Pancreas (tissue), 10 donors: Measurements from ENCODE around the gene INTU. TPM values are rescaled to one million over a fixed set of nuclear protein-coding genes. Genes with fewer than 3 reads are reported as not detected.

Experiments
- ATAC-seq, 4 donors: fragments of 200-7000 bp; cut with Tn5 transposase; one replicate each; pipeline versions ENCODE4 v1.8.0 to v1.9.1; 2020; ENCODE audit warnings: mild to moderate bottlenecking in 4 of 4, moderate library complexity in 4 of 4
- DNase-seq, 6 donors: peaks; one replicate each; pipeline ENCODE4 v3.0.0-alpha.2; 2020
- FAIRE-seq: peaks from 2 replicates; lab custom pipeline; 2012; peaks lifted over from hg19 to GRCh38; lab: Jason Lieb, UNC
- H3K27ac ChIP-seq, 4 donors: fragments of 200-600 bp; sonication (generic); 1 replicate in 3 of 4; 2 replicates in 1 of 4; pipeline versions ENCODE4 v1.5.0 to v1.8.0; 2020
- H3K27me3 ChIP-seq, 4 donors: fragments of 200-600 bp; one replicate each; pipeline ENCODE4 v1.8.0; 2021
- H3K36me3 ChIP-seq, 3 donors: fragments of 200-600 bp; sonication (generic) in 1 of 3; one replicate each; pipeline versions ENCODE4 v1.5.0 to v1.8.0; 2020 to 2021
- H3K4me1 ChIP-seq, 3 donors: fragments of 200-600 bp; one replicate each; pipeline ENCODE4 v1.8.0; 2021
- H3K4me3 ChIP-seq, 4 donors: fragments of 200-600 bp; sonication (generic) in 2 of 4; one replicate each; pipeline versions ENCODE4 v1.5.0 to v1.8.0; 2020 to 2021
- H3K9me3 ChIP-seq, 4 donors: fragments of 200-600 bp; one replicate each; pipeline ENCODE4 v1.8.0; 2021
- CTCF ChIP-seq, 4 donors: fragments of 200-600 bp; sonication (generic) in 3 of 4; IDR thresholded peaks; one replicate each; pipeline versions ENCODE4 v1.5.0 to v1.8.0; 2021; ENCODE audit warnings: antibody characterized with exemption in 4 of 4
- WGBS, 2 donors: extraction: QIAGEN DNeasy Blood & Tissue Kit; methylation state at CpG; one replicate each; pipeline ENCODE4 v1.1.7; 2013; 5-methylcytosine and 5-hydroxymethylcytosine counted together
- intact Hi-C, 3 donors: fragments of 100-400 bp; cut with DNase I; formaldehyde crosslinking; loops; one replicate each; pipeline versions ENCODE4 v1.11.1 to v1.14.2; 2022
- polyA plus RNA-seq, 2 donors: library from polyadenylated mRNA; stranded (reverse); fragments of 200-250 nt; gene quantifications; one replicate each; pipeline ENCODE4 v1.2.3, GENCODE V29; 2013
- total RNA-seq, 6 donors: library from RNA; stranded (reverse); fragmentation: NEBNext Ultra II Directional in 4 of 6; extraction: Animal tissue kit (Norgen Biotek cat#: 25700) in 4 of 6; gene quantifications; one replicate each; pipeline versions ENCODE4 v1.2.1 to v1.2.4, GENCODE V29; 2021 to 2023
- donor health status: healthy with polysubstance abuse.
- donor health status: DM: no; HTN: no; CAD: no; lungs with moderate emphysema.
- donor health status: DM: no; HTN: no; CAD: no.
- donor health status: control.
- donor health status: control.
- donor health status: Bipolar disorder and iron deficiency.
- donor health status: DM: yes; HTN: yes; CAD: no.
- donor health status: DM: no; HTN: no; CAD: no.
- donor health status: DM: no; HTN: no; CAD: no.
- donor health status: DM: yes; HTN: yes; CAD: no.

The INTU gene
- total and polyA plus RNA-seq, 8 donors, result 1.7 to 8.1 (median 4.1) TPM

GRCh38 chr4:127698789-127699200 is 66.0 kb downstream of the INTU start:
- intact Hi-C loops, result no loop called here
- WGBS, 2 donors, result 96 to 97% methylated on average over 4 of the region's 4 CpGs
- Histone ChIP-seq H3K9me3 (no peaks in the 10 kb centered on the region), H3K27ac (no peak overlapping the region), H3K4me3 (no peak overlapping the region), H3K4me1 (no peaks in the 10 kb centered on the region), H3K27me3 (no peaks in the 10 kb centered on the region), H3K36me3 (no peaks in the 10 kb centered on the region)
- ATAC-seq (peak in 1 of 4 donors; percentile 27), FAIRE-seq (no peak), DNase-seq (no peak)
- no peak for TF ChIP-seq CTCF (IDR thresholded peaks at IDR 0.05)

GRCh38 chr4:127708985-127709384 is 76.2 kb downstream of the INTU start:
- Histone ChIP-seq H3K4me1 (no peaks in the 10 kb centered on the region), H3K36me3 (peaks cover 0 to 2% (median 0%) of the 10 kb centered on the region in 3 donors), H3K4me3 (no peak overlapping the region), H3K27ac (peak overlapping the region in 1 of 4 donors; percentile 8), H3K9me3 (no peaks in the 10 kb centered on the region), H3K27me3 (no peaks in the 10 kb centered on the region)
- no peak for TF ChIP-seq CTCF (IDR thresholded peaks at IDR 0.05)
- WGBS, 2 donors, result 41 to 42% methylated on average over 5 of the region's 5 CpGs
- peak in 2 of 6 donors; percentile 20 to 31 for DNase-seq
- intact Hi-C loops, result no loop called here
- peak; percentile 40 to 88 (median 82) for ATAC-seq
- FAIRE-seq, result no peak

GRCh38 chr4:127709456-127709855 is 76.7 kb downstream of the INTU start:
- intact Hi-C loops, result no loop called here
- ATAC-seq, result peak in 2 of 4 donors; percentile 20 to 34
- H3K27ac ChIP-seq, result peak overlapping the region in 1 of 4 donors; percentile 8

GRCh38 chr4:127730142-127730913 is 97.6 kb downstream of the INTU start, which contains the start of gene SLC25A31:
SLC25A31 (plus strand) TSS chr4:127730400; CDS start chr4:127730546, 146 bp downstream.
- FAIRE-seq (no peak), DNase-seq (peak in 1 of 6 donors; percentile 53), ATAC-seq (no peak)
- no peak for TF ChIP-seq CTCF (IDR thresholded peaks at IDR 0.05)
- Histone ChIP-seq H3K4me1 (no peaks in the 10 kb centered on the region), H3K4me3 (no peak within 1 kb of the TSS), H3K9me3 (no peaks in the 10 kb centered on the region), H3K36me3 (no peaks in the 10 kb centered on the region), H3K27me3 (no peaks in the 10 kb centered on the region), H3K27ac (no peak within 1 kb of the TSS)
- WGBS, 2 donors, result 89 to 92% methylated on average over 64 of the region's 64 CpGs
- intact Hi-C loops, result loop anchor here (5.0 to 10.0 kb wide), 3 partner anchors 123 to 128 kb away; no protein-coding TSS in a partner anchor

More at GRCh38 chr4:127709456-127709855, 76.7 kb downstream of the INTU start:
- Histone ChIP-seq H3K4me3 (no peak overlapping the region), H3K36me3 (peaks cover 0 to 2% (median 0%) of the 10 kb centered on the region in 3 donors), H3K9me3 (no peaks in the 10 kb centered on the region), H3K27me3 (no peaks in the 10 kb centered on the region), H3K4me1 (no peaks in the 10 kb centered on the region)
- FAIRE-seq, result no peak
- TF ChIP-seq CTCF (IDR thresholded peaks at IDR 0.05), result no peak
- WGBS, 2 donors, result 62 to 63% methylated on average over 3 of the region's 3 CpGs
- DNase-seq, result no peak

GRCh38 chr4:127731406-127731805 is 98.6 kb downstream of the INTU start:
- TF ChIP-seq CTCF (IDR thresholded peaks at IDR 0.05), result no peak
- no peak for FAIRE-seq
- no peak for ATAC-seq
- Histone ChIP-seq H3K27ac (no peak overlapping the region), H3K27me3 (no peaks in the 10 kb centered on the region), H3K4me1 (no peaks in the 10 kb centered on the region), H3K4me3 (no peak overlapping the region), H3K36me3 (no peaks in the 10 kb centered on the region), H3K9me3 (no peaks in the 10 kb centered on the region)
- intact Hi-C loops, result loop anchor here (5.0 to 10.0 kb wide), 3 partner anchors 124 to 129 kb away; no protein-coding TSS in a partner anchor
- no peak for DNase-seq
- WGBS, 2 donors, result 82 to 90% methylated on average over 19 of the region's 19 CpGs
